ENCODE data around the gene TEN1. TPM values are rescaled to one million over a fixed set of nuclear protein-coding genes. Genes with fewer than 3 reads are reported as not detected.
"Not testable (repeated sequence)": the region's sequence is repeated elsewhere in the genome, so short reads cannot be mapped to it uniquely, and the experiment has no call there.

Gene TEN1
- total RNA-seq, 4 donors from 2014 or later = 18.7 to 137 (median 20.7) TPM

DNA sequence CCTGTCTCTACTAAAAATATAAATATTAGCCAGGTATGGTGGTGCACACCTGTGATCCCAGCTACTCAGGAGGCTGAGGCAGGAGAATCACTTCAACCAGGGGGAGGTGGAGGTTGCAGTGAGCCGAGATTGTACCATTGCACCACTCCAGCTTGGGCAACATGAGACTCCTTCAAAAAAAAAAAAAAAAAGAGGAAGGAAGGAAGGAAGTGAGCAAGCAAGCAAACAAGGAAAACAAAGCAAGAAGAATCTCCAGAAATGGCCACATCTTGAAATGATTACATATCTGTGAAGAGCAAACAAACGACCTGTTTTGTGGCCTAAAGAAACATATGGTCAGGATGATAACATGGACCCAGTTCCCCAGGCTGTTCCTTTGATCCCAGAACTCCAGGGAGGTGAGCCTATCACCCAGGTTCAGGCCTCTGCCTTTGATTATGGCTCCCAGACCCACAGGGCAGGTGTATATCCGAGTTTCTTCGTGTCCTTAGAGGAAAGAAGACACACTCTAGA lies 9.0 kb upstream of the TEN1 start:
- no peak for TF ChIP-seq POLR2A (IDR thresholded peaks at IDR 0.05)
- H3K36me3 ChIP-seq = peaks cover 0 to 10% (median 3%) of the 10 kb centered on the region in 4 donors
- peaks cover 0 to 9% (median under 1%) of the 10 kb centered on the region in 4 donors for H3K4me1 ChIP-seq
- peak overlapping the region in 1 of 4 donors; percentile 35 for H3K27ac ChIP-seq
- no peak overlapping the region for H3K4me3 ChIP-seq
- no peaks in the 10 kb centered on the region for H3K9me3 ChIP-seq
- in situ Hi-C loops (cut with MboI; ENCODE audit: low pct_ligation_motif_present in 1 of 4, low pct_unique_long_range_greater_than_20kb in 1 of 4, low sequenced_read_pairs in 3 of 4) = no loop called here
- H3K27me3 ChIP-seq = no peaks in the 10 kb centered on the region
- WGBS, 2 donors (ENCODE audit: low coverage in 1 of 2) = 69 to 80% methylated on average over 1 to 4 of the region's 4 CpGs
- intact Hi-C loops (cut with DNase I; ENCODE audit: low total_unique reads) = no loop called here
- DNase-seq = no peak

- TF ChIP-seq POLR2A (IDR thresholded peaks at IDR 0.05) = no peak
- TF ChIP-seq EP300 (IDR thresholded peaks at IDR 0.05; ENCODE audit: low read depth) = no peak
- TF ChIP-seq POLR2AphosphoS5 (IDR thresholded peaks at IDR 0.05) = no peak
- TF ChIP-seq, protein P1, sequence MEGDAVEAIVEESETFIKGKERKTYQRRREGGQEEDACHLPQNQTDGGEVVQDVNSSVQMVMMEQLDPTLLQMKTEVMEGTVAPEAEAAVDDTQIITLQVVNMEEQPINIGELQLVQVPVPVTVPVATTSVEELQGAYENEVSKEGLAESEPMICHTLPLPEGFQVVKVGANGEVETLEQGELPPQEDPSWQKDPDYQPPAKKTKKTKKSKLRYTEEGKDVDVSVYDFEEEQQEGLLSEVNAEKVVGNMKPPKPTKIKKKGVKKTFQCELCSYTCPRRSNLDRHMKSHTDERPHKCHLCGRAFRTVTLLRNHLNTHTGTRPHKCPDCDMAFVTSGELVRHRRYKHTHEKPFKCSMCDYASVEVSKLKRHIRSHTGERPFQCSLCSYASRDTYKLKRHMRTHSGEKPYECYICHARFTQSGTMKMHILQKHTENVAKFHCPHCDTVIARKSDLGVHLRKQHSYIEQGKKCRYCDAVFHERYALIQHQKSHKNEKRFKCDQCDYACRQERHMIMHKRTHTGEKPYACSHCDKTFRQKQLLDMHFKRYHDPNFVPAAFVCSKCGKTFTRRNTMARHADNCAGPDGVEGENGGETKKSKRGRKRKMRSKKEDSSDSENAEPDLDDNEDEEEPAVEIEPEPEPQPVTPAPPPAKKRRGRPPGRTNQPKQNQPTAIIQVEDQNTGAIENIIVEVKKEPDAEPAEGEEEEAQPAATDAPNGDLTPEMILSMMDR (IDR thresholded peaks at IDR 0.05) = no peak
- Histone ChIP-seq H3K4me3 (no peak overlapping the region), H3K36me3 (peaks cover 0 to 10% (median 3%) of the 10 kb centered on the region in 4 donors), H3K27me3 (no peaks in the 10 kb centered on the region), H3K4me1 (peaks cover 0 to 15% (median 4%) of the 10 kb centered on the region in 4 donors), H3K27ac (peak overlapping the region in 1 of 4 donors; percentile 35), H3K9me3 (no peaks in the 10 kb centered on the region)
- intact Hi-C loops (cut with DNase I; ENCODE audit: low total_unique reads) (no loop called here), in situ Hi-C loops (cut with MboI; ENCODE audit: low pct_ligation_motif_present in 1 of 4, low pct_unique_long_range_greater_than_20kb in 1 of 4, low sequenced_read_pairs in 3 of 4) (no loop called here)
- WGBS, 2 donors (ENCODE audit: low coverage in 1 of 2) = 83 to 91% methylated on average over 7 of the region's 7 CpGs
- no peak for DNase-seq
Measured at GRCh38 chr17:75970626-75971025, 8.4 kb upstream of the TEN1 start.

- peak overlapping the region; percentile 51 to 98 (median 82) for H3K27ac ChIP-seq
- in situ Hi-C loops (cut with MboI; ENCODE audit: low pct_ligation_motif_present in 1 of 4, low pct_unique_long_range_greater_than_20kb in 1 of 4, low sequenced_read_pairs in 3 of 4) = not testable (repeated sequence)
Measured at GRCh38 chr17:75975187-75975586, 3.9 kb upstream of the TEN1 start.

GRCh38 chr17:75975757-75976174 lies 3.3 kb upstream of the TEN1 start:
- in situ Hi-C loops (cut with MboI; ENCODE audit: low pct_ligation_motif_present in 1 of 4, low pct_unique_long_range_greater_than_20kb in 1 of 4, low sequenced_read_pairs in 3 of 4) = no loop called here
- 45 to 55% methylated on average over 5 of the region's 5 CpGs for whole genome bisulfite sequencing, 2 donors (ENCODE audit: low coverage in 1 of 2)
- peaks cover 0 to 47% (median 39%) of the 10 kb centered on the region in 4 donors for H3K4me1 ChIP-seq

More at GRCh38 chr17:75975187-75975586, 3.9 kb upstream of the TEN1 start:
- H3K9me3 ChIP-seq; H3K36me3 ChIP-seq; DNase-seq; H3K4me3 ChIP-seq; H3K27me3 ChIP-seq; intact Hi-C loops (cut with DNase I; ENCODE audit: low total_unique reads): not testable (repeated sequence)
- H3K4me1 ChIP-seq = peaks cover 0 to 46% (median 34%) of the 10 kb centered on the region in 4 donors
- 93 to 94% methylated on average over 2 to 6 of the region's 6 CpGs for WGBS, 2 donors (ENCODE audit: low coverage in 1 of 2)

GRCh38 chr17:75976175-75976848 lies 2.7 kb upstream of the TEN1 start:
- H3K4me3 ChIP-seq = peak overlapping the region in 1 of 4 donors; percentile 77
- in situ Hi-C loops (cut with MboI; ENCODE audit: low pct_ligation_motif_present in 1 of 4, low pct_unique_long_range_greater_than_20kb in 1 of 4, low sequenced_read_pairs in 3 of 4) (no loop called here), intact Hi-C loops (cut with DNase I; ENCODE audit: low total_unique reads) (no loop called here)
- peak overlapping the region; percentile 51 to 98 (median 82) for H3K27ac ChIP-seq
- no peaks in the 10 kb centered on the region for H3K9me3 ChIP-seq
- peaks cover 0 to 51% (median 40%) of the 10 kb centered on the region in 4 donors for H3K4me1 ChIP-seq
- no peaks in the 10 kb centered on the region for H3K27me3 ChIP-seq
- TF ChIP-seq POLR2AphosphoS5 (IDR thresholded peaks at IDR 0.05) (peak in 2 of 3 donors; percentile 48 to 85), POLR2A (IDR thresholded peaks at IDR 0.05) (peak; percentile 61), EP300 (IDR thresholded peaks at IDR 0.05; ENCODE audit: low read depth) (no peak)
- TF ChIP-seq, protein P1 (IDR thresholded peaks at IDR 0.05) = no peak
- WGBS, 2 donors (ENCODE audit: low coverage in 1 of 2) = 48 to 53% methylated on average over 9 of the region's 9 CpGs
- H3K36me3 ChIP-seq = peaks cover 0 to 6% (median 2%) of the 10 kb centered on the region in 4 donors
- DNase-seq = no peak

More at GRCh38 chr17:75975757-75976174, 3.3 kb upstream of the TEN1 start:
- intact Hi-C loops (cut with DNase I; ENCODE audit: low total_unique reads) = no loop called here
- no peaks in the 10 kb centered on the region for H3K9me3 ChIP-seq
- H3K27ac ChIP-seq = peak overlapping the region; percentile 51 to 98 (median 82)
- no peak for DNase-seq
- no peaks in the 10 kb centered on the region for H3K27me3 ChIP-seq
- peaks cover 0 to 6% (median 2%) of the 10 kb centered on the region in 4 donors for H3K36me3 ChIP-seq
- peak overlapping the region in 1 of 4 donors; percentile 77 for H3K4me3 ChIP-seq
- TF ChIP-seq EP300 (IDR thresholded peaks at IDR 0.05; ENCODE audit: low read depth) (no peak), POLR2A (IDR thresholded peaks at IDR 0.05) (no peak), POLR2AphosphoS5 (IDR thresholded peaks at IDR 0.05) (no peak)
- TF ChIP-seq, protein P1 (IDR thresholded peaks at IDR 0.05) = no peak
